Body of pancreas (tissue), 4 donors: Measurements from ENCODE around the gene PYROXD2. TPM values are rescaled to one million over a fixed set of nuclear protein-coding genes. Genes with fewer than 3 reads are reported as not detected.
"Not testable (repeated sequence)": the region's sequence is repeated elsewhere in the genome, so short reads cannot be mapped to it uniquely, and the experiment has no call there.

ENCODE experiments used
- ATAC-seq: fragments of 150-250 bp; one replicate; pipeline ENCODE4 v1.9.1; 2016
- DNase-seq, 4 donors: peaks; one replicate each; pipeline ENCODE4 v3.0.0-alpha.2; 2019
- H3K27ac ChIP-seq, 4 donors: fragments of 200-600 bp; sonication (generic); 1 replicate in 3 of 4; 2 replicates in 1 of 4; pipeline versions ENCODE4 v1.5.1 to v1.6.1; 2016 to 2019; ENCODE audit warnings: mild to moderate bottlenecking in 1 of 4, mixed read lengths in 1 of 4, moderate library complexity in 1 of 4
- H3K27me3 ChIP-seq, 2 donors: fragments of 200-600 bp; sonication (generic); one replicate each; pipeline ENCODE4 v1.6.0; 2016; ENCODE audit warnings: mild to moderate bottlenecking in 1 of 2
- H3K36me3 ChIP-seq, 2 donors: fragments of 200-600 bp; sonication (generic); replicated peaks in 1 of 2; 2 replicates each; pipeline ENCODE4 v1.5.1; 2016; ENCODE audit warnings: low read depth in 2 of 2; ENCODE audit not compliant: insufficient read depth in 1 of 2
- H3K4me1 ChIP-seq: fragments of 200-600 bp; sonication (generic); one replicate; pipeline ENCODE4 v1.6.0; 2016
- H3K4me3 ChIP-seq, 2 donors: fragments of 200-600 bp; sonication (generic); 1 replicate in 1 of 2; 2 replicates in 1 of 2; pipeline ENCODE4 v1.5.1; 2016 to 2019
- H3K9me3 ChIP-seq, 3 donors: fragments of 200-600 bp; sonication (generic); 1 replicate in 2 of 3; 2 replicates in 1 of 3; pipeline ENCODE4 v1.5.1; 2016
- POLR2A ChIP-seq, 3 donors: fragments of 450-650 bp; IDR thresholded peaks; one replicate each; pipeline ENCODE4 v1.6.1; 2016; ENCODE audit warnings: antibody characterized with exemption in 3 of 3, mild to moderate bottlenecking in 2 of 3
- WGBS, 2 donors: methylation state at CpG; one replicate each; pipeline ENCODE4 v1.1.5; 2017; 5-methylcytosine and 5-hydroxymethylcytosine counted together
- intact Hi-C: fragments of 100-400 bp; cut with DNase I; formaldehyde crosslinking; loops from one replicate; pipeline ENCODE4 v1.15.1; 2023
- total RNA-seq, 2 donors: library from RNA; depleted of rRNA; stranded (reverse); fragments of >200 nt; gene quantifications; one replicate each; pipeline ENCODE4 v1.1.0, GENCODE V29; 2016
- TF ChIP-seq, protein P1 (sequence below), 7 experiments: fragments of 450-650 bp in 4 of 7; fragments of 200-600 bp in 3 of 7; sonication (generic) in 3 of 7; IDR thresholded peaks; one replicate each; pipeline ENCODE4 v1.5.1; 2016 to 2019; ENCODE audit warnings: antibody characterized with exemption in 7 of 7

PYROXD2 gene
- total RNA-seq, 2 donors from 2014 or later: 4.9 to 8.6 TPM

DNA sequence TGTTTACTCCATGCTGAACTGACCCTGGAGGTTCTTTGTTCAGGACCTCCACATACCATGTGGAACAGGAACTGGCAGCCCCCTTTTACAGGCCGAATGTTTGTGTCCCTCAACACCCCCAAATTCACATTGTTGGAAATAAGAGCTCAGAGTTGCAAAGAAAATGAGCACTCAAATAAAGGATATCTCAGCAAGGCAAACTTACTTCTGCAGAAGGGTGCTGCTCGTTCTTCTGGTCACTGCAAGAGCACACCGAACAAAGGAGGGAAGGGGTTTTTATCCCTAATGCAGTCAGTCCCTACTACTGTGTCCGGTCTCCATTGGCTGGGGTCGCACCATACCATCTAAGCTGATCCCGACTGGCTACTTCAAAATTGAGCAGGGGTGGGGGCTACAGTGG lies 68.1 kb downstream of the PYROXD2 start:
- Histone ChIP-seq H3K27me3 (no peaks in the 10 kb centered on the region), H3K36me3 (no peaks in the 10 kb centered on the region), H3K4me3 (no peak overlapping the region), H3K27ac (no peak overlapping the region), H3K4me1 (no peaks in the 10 kb centered on the region), H3K9me3 (no peaks in the 10 kb centered on the region)
- intact Hi-C loops: no loop called here
- ATAC-seq (no peak), DNase-seq (no peak)
- TF ChIP-seq, protein P1, sequence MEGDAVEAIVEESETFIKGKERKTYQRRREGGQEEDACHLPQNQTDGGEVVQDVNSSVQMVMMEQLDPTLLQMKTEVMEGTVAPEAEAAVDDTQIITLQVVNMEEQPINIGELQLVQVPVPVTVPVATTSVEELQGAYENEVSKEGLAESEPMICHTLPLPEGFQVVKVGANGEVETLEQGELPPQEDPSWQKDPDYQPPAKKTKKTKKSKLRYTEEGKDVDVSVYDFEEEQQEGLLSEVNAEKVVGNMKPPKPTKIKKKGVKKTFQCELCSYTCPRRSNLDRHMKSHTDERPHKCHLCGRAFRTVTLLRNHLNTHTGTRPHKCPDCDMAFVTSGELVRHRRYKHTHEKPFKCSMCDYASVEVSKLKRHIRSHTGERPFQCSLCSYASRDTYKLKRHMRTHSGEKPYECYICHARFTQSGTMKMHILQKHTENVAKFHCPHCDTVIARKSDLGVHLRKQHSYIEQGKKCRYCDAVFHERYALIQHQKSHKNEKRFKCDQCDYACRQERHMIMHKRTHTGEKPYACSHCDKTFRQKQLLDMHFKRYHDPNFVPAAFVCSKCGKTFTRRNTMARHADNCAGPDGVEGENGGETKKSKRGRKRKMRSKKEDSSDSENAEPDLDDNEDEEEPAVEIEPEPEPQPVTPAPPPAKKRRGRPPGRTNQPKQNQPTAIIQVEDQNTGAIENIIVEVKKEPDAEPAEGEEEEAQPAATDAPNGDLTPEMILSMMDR (IDR thresholded peaks at IDR 0.05): no peak
- no peak for TF ChIP-seq POLR2A (IDR thresholded peaks at IDR 0.05)
- 56 to 64% methylated on average over 6 of the region's 6 CpGs for WGBS, 2 donors

DNA sequence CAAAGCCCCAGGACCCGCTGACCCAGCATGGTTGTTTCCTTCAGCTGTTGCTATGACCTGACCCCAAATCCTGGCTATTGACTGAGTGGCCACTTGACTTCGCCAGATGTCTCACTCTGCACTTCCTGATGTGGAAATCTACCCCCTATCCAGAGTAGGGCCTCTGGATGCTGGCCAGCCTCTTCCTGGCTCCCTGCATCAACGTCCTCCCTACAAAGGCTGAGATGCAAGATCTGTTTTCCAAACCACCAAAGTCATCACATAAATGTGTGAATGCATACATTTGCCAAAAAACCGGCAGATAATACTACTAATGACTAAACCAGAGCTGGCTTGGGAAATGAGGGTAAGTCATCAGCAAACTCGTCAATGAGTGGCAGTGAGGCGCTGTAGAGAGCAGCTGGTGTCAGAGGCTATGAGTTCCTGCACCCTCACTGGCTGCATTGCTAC lies 70.4 kb downstream of the PYROXD2 start:
- H3K4me3 ChIP-seq: no peak overlapping the region
- 45 to 58% methylated on average over 6 of the region's 6 CpGs for WGBS, 2 donors
- DNase-seq (peak; percentile 34 to 69 (median 56)), ATAC-seq (peak; percentile 70)
- TF ChIP-seq, protein P1 (IDR thresholded peaks at IDR 0.05): no peak
- TF ChIP-seq POLR2A (IDR thresholded peaks at IDR 0.05): no peak
- H3K4me1 ChIP-seq: no peaks in the 10 kb centered on the region
- H3K27me3 ChIP-seq: no peaks in the 10 kb centered on the region
- no peak overlapping the region for H3K27ac ChIP-seq
- H3K36me3 ChIP-seq: no peaks in the 10 kb centered on the region
- intact Hi-C loops: no loop called here
- H3K9me3 ChIP-seq: no peaks in the 10 kb centered on the region

DNA sequence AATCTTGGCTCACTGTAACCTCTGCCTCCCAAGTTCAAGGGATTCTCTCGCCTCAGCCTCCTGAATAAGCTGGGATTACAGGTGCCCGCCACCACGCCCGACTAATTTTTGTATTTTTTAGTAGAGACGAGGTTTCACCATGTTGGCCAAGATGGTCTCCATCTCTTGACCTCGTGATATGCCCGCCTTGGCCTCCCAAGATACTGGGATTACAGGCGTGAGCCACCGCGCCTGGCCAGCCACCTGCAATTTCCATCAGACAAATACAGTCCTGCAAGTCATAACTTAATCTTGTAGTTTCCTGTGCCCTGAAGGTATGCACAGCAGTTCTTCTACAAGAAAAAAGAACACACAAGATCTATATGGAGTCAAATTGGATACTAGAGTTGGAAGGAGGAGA lies 73.3 kb downstream of the PYROXD2 start:
- H3K36me3 ChIP-seq, ATAC-seq, H3K27ac ChIP-seq, H3K9me3 ChIP-seq, H3K4me3 ChIP-seq, intact Hi-C loops, DNase-seq, H3K27me3 ChIP-seq, H3K4me1 ChIP-seq: not testable (repeated sequence)
- 89 to 91% methylated on average over 10 of the region's 10 CpGs for WGBS, 2 donors

DNA sequence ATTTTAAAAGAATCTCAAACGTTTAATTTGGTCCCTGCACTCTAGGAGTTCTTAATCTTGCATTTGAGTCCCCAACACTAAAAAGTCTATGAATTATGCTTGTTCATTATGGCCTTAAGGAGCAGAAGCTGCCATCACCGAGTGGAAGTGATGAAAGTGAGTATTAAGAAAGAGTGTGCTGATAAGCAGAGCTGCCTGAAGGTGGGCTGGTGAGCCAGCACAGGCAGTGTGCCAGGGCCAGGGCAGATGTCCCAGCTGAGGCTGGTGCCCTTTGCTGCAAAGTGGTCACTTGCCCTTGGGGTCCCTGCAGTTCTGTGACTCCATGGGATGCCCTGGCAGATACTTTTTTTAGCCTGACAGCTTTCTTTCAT lies 74.1 kb downstream of the PYROXD2 start:
- 12 to 22% methylated on average over 2 of the region's 2 CpGs for WGBS, 2 donors
- DNase-seq (no peak), ATAC-seq (no peak)
- Histone ChIP-seq H3K9me3 (no peaks in the 10 kb centered on the region), H3K4me3 (no peak overlapping the region), H3K27me3 (no peaks in the 10 kb centered on the region), H3K36me3 (no peaks in the 10 kb centered on the region), H3K27ac (no peak overlapping the region), H3K4me1 (no peaks in the 10 kb centered on the region)
- intact Hi-C loops: no loop called here
- TF ChIP-seq, protein P1 (IDR thresholded peaks at IDR 0.05): no peak
- TF ChIP-seq POLR2A (IDR thresholded peaks at IDR 0.05): no peak

DNA sequence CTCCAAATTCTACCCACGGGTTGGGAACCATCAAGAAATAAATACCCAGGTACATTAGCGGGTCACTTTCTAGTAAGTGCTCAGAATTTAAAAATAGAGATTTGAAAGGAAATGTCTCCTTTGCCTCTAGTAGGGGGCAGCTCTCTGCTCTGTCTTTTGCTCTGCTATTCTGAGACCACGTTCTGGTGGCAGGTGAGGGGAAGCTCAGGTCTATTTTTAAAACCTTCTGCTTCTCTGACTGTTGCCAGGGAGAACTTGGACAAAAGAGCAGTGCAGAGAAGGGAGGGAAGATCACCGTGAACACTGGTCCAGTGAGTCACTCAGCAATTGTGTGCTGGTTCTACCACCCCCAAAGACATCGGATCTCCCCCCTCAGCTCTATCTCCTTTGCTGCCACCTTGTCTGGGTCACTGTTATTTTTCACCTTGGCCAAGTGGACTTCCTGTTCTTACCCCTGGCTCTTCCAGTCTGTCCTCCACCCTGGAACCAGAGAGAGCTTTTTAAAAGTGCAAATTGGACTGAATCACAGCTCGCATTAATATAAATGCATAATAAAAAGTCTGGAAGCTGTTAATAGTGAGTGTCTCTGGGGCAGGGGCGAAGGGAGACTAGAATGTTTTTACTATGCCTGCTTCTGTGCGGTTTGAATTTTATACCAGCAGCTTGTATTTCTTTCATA lies 74.6 kb downstream of the PYROXD2 start:
- Histone ChIP-seq H3K9me3 (no peaks in the 10 kb centered on the region), H3K4me3 (no peak overlapping the region), H3K36me3 (no peaks in the 10 kb centered on the region), H3K27ac (no peak overlapping the region), H3K27me3 (no peaks in the 10 kb centered on the region), H3K4me1 (no peaks in the 10 kb centered on the region)
- intact Hi-C loops: no loop called here
- WGBS, 2 donors: 54 to 55% methylated on average over 8 of the region's 8 CpGs
- TF ChIP-seq, protein P1 (IDR thresholded peaks at IDR 0.05): no peak
- no peak for TF ChIP-seq POLR2A (IDR thresholded peaks at IDR 0.05)
- no peak for ATAC-seq
- no peak for DNase-seq
